GM12892 (cell line): ENCODE data around the gene COL13A1.

ENCODE experiments used
- DNase-seq: peaks from one replicate; pipeline ENCODE4 v3.0.0; 2011; ENCODE audit not compliant: insufficient read length
- FAIRE-seq: peaks from 2 replicates; lab custom pipeline; 2011; peaks lifted over from hg19 to GRCh38; lab: Jason Lieb, UNC
- POLR2A ChIP-seq: IDR thresholded peaks from 2 replicates; pipeline ENCODE4 v1.6.1; 2011; ENCODE audit warnings: low read depth, low read length, control low read depth
- POLR2AphosphoS5 ChIP-seq: IDR thresholded peaks from 2 replicates; pipeline ENCODE4 v1.6.1; 2011; ENCODE audit warnings: low read depth, low read length, control low read depth
- TAF1 ChIP-seq: IDR thresholded peaks from 2 replicates; pipeline ENCODE4 v1.6.1; 2011; ENCODE audit warnings: low read depth, mild to moderate bottlenecking, control low read depth, low read length, borderline replicate concordance

The COL13A1 gene

DNA sequence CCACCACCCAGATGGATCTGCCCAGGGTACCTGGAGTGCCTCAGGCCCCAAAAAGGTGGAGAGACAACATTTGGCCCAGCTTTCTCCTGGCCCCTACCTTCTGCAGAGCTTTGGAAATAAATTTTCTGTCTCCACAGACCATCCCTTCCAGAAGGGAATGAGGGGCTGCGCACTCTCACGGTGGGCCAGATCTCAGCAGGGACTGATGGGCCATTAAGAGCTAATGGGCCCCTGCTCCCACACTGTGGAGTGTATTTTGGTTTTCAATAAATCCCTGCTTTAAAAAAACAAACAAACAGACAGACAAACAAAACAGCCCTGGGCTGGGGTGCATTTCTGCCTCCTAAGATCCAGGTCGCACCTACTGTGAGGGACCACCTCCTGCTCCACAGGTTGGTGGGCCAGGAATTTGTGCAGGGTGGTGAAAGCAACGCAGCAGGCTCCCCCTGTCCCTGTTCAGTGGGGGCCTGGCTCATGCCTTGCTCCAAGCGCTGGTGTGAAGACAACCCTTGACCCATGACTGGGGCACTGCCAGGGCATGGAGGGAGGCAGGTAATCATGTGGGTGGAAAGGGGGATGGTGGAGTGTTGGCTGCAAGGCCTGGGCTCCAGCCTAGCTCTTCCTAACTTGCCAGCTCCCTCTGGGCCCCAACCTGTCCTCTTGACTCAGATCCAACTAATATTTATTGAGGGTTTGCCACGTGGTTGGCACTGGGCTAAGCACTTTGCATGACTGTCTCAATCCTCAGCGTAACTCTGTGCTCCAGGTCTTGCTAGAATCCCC is 88.5 kb downstream of the COL13A1 start:
- FAIRE-seq (no peak), DNase-seq (no peak)
- TF ChIP-seq POLR2AphosphoS5 (no peak), POLR2A (no peak), TAF1 (no peak)

- DNase-seq (no peak), FAIRE-seq (no peak)
- TF ChIP-seq POLR2AphosphoS5 = no peak
- no peak for TF ChIP-seq POLR2A
- no peak for TF ChIP-seq TAF1
Observed at GRCh38 chr10:69891057-69891617, 89.4 kb downstream of the COL13A1 start.

GRCh38 chr10:69892406-69892805 is 90.7 kb downstream of the COL13A1 start:
- no peak for TF ChIP-seq POLR2A
- no peak for TF ChIP-seq TAF1
- no peak for TF ChIP-seq POLR2AphosphoS5
- DNase-seq (no peak), FAIRE-seq (no peak)

GRCh38 chr10:69892816-69893215 is 91.1 kb downstream of the COL13A1 start:
- FAIRE-seq = no peak
- TF ChIP-seq TAF1 (no peak), POLR2AphosphoS5 (no peak), POLR2A (no peak)
- no peak for DNase-seq

GRCh38 chr10:69893271-69893900 is 91.7 kb downstream of the COL13A1 start:
- TF ChIP-seq POLR2AphosphoS5 (no peak), TAF1 (no peak), POLR2A (no peak)
- DNase-seq (no peak), FAIRE-seq (no peak)

GRCh38 chr10:69894156-69894555 is 92.5 kb downstream of the COL13A1 start:
- no peak for TF ChIP-seq POLR2AphosphoS5
- TF ChIP-seq POLR2A = no peak
- TF ChIP-seq TAF1 = no peak
- FAIRE-seq (no peak), DNase-seq (no peak)

- TF ChIP-seq POLR2A (no peak), POLR2AphosphoS5 (no peak), TAF1 (no peak)
- no peak for FAIRE-seq
- no peak for DNase-seq
Observed at GRCh38 chr10:69895759-69896158, 94.1 kb downstream of the COL13A1 start.

DNA sequence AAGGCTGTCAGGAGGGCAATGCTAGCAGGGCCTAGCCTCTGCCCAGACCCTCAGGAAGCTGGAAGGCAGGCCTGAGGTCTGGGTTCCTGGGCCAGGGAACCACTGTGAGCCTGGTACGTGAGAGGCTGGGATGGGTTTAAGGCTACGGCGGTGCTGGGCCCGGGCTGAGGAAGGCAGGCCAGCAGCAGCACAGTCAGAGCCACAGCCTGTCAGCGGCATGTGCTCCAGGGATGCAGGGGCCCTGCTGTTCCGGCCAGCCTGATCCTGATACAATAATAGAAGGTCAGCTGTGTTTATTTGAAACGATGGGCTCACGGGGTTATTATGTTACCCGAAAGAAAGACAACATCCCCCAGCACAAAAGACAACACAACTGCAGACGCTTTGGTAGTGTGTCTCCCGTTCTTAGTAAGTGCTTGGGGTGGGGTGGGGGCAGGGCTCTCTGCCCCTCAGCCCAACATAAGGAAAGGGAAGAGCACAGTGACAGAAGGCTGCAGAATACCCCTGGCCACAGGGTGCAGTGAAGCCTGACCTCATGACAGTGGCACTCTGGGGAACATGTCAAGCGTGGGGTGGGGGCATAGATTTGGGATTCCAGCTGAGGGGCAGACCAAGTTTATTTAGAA is 95.0 kb downstream of the COL13A1 start:
- DNase-seq (no peak), FAIRE-seq (no peak)
- TF ChIP-seq TAF1 (no peak), POLR2AphosphoS5 (no peak), POLR2A (no peak)

- DNase-seq = no peak
- no peak for FAIRE-seq
- TF ChIP-seq POLR2A (no peak), POLR2AphosphoS5 (no peak), TAF1 (no peak)
Observed at GRCh38 chr10:69897432-69897831, 95.7 kb downstream of the COL13A1 start.

DNA sequence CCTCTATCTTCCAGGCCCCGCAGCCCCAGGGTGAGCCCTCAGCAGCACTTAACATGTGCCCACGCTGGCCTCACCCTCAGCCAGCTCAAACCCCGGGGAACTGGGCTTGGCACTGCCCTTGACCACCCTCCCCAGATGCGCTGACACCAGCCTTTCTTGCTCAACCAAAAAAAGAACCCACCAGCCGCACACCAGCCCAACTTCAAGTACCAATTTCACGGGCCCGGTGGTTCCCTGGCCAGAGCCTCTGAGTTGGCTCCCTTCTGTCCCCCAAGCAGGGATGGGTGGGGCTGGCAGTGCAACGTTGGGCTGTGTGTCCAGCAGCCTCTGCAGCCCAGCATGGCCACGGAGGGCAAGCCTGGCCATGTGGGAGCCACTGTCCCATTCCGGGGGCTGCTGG is 96.3 kb downstream of the COL13A1 start:
- DNase-seq (no peak), FAIRE-seq (no peak)
- TF ChIP-seq POLR2A (no peak), POLR2AphosphoS5 (no peak), TAF1 (no peak)

DNA sequence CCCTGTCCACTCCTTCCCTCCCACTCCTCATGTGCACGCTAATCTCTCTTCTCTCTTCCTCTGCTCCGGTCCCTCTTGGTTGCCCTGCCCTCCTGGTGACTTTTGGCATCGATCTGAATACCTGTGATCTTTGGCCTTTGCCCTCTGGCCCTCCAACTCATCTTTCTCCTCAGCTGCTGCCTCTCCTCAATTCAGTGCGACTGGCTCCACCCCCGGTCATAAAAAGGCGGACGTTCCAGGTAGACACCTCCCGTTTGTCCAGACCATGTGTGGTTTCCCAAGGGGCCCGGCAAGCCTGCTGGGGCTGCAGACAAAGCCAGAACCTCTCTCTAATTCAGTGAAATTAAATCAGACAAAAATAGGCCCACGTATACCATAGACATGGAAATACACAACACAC is 96.8 kb downstream of the COL13A1 start:
- no peak for TF ChIP-seq TAF1
- TF ChIP-seq POLR2AphosphoS5 = no peak
- TF ChIP-seq POLR2A = no peak
- FAIRE-seq (no peak), DNase-seq (no peak)

DNA sequence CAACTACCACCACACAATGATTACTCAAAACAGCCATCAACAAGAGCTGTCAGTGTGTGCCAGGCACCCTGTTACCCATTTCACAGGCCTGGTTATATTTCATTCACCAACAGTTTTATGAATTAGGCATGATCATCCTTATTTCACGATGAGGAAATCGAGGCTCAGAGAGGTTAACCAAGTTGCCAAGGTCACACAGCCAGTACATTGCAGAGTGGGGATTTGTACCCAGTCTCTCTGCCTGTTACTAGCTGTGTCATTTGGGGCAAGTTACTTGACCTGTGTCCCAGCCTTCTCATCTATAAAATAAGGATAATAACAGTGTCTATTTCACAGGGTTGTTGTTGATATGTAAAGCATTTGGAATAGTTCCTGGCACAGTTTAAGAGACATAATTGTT is 97.2 kb downstream of the COL13A1 start:
- TF ChIP-seq POLR2A (no peak), POLR2AphosphoS5 (no peak), TAF1 (no peak)

More for the DNA sequence above, 97.2 kb downstream of the COL13A1 start:
- no peak for DNase-seq
- no peak for FAIRE-seq
